CD4-positive, alpha-beta T cell treated with Interferon gamma for 1 hour (primary cell): ENCODE measurements around the gene PDLIM1.

Experiments used
- DNase-seq: peaks from one replicate; pipeline ENCODE4 v3.0.0-alpha.2; 2020

The PDLIM1 gene

GRCh38 chr10:95196046-95196445, 94.8 kb downstream of the PDLIM1 start:
- DNase-seq = no peak

- no peak for DNase-seq
Observed at GRCh38 chr10:95193944-95194343, 96.9 kb downstream of the PDLIM1 start, which contains the start of gene ACSM6. Gene ACSM6 (plus strand): TSS chr10:95194238. CDS start chr10:95194486, 248 bp downstream.

- DNase-seq = no peak
Observed at GRCh38 chr10:95188593-95188992, 102.2 kb downstream of the PDLIM1 start.

GRCh38 chr10:95187617-95188016, 103.2 kb downstream of the PDLIM1 start:
- no peak for DNase-seq
